Retinal pigment epithelial cell (primary cell): ENCODE measurements around the gene KRT74.

Experiments
- DNase-seq: peaks from one replicate; pipeline ENCODE4 v3.0.0-alpha.2; 2010; ENCODE audit warnings: low read depth
- H3K4me3 ChIP-seq: 2 replicates; pipeline ENCODE4 v1.5.1; 2011; ENCODE audit warnings: mild to moderate bottlenecking, low read length, control low read depth, moderate library complexity
- TF ChIP-seq, protein P1 (sequence below): conservative IDR thresholded peaks from 2 replicates; pipeline ENCODE4 v1.5.1; 2011; ENCODE audit warnings: low read depth, low read length, control low read depth, inconsistent platforms

The KRT74 gene

DNA sequence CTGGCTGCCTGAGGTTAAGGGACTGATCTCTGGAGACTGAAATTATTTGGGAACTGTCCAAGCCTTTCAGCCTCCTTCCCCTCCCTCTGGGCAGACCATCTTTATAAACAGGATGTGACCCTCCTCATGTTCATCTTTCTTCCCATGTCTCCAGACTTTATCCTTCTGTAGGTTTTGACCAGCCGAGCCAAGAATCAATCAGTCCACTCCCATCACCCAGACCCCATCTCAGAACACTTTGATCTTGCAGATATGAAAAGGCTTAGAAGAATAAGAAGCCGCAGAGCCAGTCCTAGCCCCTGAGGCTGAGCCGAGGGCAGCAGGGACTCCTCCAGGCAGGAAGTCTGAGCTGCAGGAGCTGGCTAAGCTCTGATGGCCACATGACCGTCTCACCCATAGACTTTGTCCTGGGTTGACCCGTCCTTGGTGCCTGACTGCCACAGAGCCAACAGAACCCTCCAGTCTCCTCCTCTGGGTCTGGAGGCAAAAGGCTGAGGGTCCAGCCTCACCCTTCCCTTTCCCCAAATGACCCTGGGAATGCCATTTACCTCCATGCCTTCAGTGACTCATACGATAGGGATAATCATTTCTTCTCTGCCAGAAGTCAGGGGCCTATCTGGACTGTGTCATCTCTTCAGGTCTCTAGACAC lies 22.3 kb downstream of the KRT74 start:
- TF ChIP-seq, protein P1, sequence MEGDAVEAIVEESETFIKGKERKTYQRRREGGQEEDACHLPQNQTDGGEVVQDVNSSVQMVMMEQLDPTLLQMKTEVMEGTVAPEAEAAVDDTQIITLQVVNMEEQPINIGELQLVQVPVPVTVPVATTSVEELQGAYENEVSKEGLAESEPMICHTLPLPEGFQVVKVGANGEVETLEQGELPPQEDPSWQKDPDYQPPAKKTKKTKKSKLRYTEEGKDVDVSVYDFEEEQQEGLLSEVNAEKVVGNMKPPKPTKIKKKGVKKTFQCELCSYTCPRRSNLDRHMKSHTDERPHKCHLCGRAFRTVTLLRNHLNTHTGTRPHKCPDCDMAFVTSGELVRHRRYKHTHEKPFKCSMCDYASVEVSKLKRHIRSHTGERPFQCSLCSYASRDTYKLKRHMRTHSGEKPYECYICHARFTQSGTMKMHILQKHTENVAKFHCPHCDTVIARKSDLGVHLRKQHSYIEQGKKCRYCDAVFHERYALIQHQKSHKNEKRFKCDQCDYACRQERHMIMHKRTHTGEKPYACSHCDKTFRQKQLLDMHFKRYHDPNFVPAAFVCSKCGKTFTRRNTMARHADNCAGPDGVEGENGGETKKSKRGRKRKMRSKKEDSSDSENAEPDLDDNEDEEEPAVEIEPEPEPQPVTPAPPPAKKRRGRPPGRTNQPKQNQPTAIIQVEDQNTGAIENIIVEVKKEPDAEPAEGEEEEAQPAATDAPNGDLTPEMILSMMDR, result no peak
- DNase-seq, result no peak
- H3K4me3 ChIP-seq, result no peak overlapping the region

DNA sequence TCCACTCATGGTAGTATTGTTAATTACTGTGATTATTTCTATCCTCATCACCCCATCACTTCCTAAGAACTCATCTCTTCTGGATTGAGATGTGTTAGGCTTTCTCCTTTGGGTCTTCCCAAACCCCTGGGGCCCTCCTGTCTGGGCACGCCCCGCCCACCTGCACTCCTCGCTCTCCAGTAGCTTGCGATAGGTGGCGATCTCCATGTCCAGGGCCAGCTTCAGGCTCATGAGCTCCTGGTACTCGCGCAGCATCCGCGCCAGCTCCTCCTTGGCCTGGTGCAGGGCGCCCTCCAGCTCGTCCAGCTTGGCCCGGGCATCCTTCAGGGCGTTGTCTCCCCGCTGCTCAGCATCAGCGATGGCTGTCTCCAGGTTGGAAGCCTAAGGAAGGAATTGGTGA lies 27.5 kb downstream of the KRT74 start:
- TF ChIP-seq, protein P1, result no peak
- H3K4me3 ChIP-seq, result no peak overlapping the region
- no peak for DNase-seq

DNA sequence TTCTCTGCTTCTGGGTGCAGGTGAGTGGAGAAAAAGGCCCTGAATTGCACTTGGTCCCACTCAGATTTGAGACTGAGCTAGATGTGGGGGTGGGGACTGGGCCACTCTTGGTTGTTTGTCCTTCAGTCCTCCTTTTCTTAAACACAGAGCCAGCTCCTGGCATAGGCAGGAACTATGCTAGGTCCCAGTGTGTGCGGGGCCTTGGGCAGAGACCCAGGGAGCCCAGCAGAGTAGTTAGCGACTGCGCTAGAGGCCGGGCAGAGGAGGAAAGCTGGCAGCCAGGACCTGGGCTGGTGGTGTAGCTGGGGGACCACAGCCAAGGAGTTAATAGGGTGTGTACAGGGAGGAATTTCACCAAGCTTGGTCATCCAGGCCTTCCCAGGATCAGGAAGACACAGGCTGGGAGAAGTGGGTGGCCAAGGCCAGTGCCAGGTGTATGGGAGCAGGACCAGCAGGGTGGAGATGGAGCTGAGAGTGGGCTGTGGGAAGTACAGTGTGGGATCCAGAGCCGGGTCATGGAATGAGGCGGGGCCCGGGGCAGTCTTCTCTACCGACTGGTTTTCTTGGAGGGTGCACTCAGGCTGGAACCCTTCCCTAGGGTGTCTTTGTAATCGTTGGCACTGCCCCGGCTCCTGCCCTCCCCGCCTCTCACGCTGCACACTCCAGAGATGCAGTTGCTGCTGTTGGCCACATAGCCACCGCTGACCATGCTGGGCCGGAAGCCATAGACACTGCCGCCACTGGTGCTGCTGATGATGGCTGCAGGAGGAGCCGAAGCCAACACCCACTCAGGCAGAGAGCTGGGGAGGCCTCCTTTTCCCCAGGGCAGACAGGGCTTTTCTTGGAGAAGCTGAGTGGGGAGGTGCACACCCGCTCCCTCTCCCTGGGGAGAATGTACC lies 29.4 kb downstream of the KRT74 start:
- TF ChIP-seq, protein P1, result no peak
- DNase-seq, result no peak
- H3K4me3 ChIP-seq, result no peak overlapping the region

DNA sequence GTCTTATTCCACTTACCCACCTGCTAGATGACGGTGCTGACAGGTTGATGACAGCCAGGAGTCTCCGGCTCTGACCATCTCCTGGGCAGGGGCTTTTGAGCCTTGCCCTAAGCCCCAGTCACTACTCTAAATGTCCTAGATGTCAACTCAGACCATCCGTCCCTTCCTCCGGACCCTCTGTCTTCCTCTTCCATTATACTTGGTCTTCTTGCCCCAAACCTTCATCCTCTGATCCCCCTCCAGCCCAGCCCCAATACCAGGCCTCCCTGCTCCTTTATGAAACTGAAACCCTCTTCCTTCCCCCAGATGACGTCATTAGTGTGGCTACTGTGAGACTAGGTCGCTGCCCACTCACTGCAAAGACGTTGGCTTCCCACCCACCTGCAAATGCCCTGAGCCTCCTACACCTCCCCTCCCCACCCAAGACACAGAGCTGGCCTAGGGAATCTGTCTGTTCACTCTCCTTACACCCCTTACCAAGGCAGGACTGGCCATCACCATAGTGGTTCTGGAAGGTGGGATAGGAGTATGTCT lies 30.8 kb downstream of the KRT74 start:
- no peak overlapping the region for H3K4me3 ChIP-seq
- DNase-seq, result no peak
- TF ChIP-seq, protein P1, result no peak

DNA sequence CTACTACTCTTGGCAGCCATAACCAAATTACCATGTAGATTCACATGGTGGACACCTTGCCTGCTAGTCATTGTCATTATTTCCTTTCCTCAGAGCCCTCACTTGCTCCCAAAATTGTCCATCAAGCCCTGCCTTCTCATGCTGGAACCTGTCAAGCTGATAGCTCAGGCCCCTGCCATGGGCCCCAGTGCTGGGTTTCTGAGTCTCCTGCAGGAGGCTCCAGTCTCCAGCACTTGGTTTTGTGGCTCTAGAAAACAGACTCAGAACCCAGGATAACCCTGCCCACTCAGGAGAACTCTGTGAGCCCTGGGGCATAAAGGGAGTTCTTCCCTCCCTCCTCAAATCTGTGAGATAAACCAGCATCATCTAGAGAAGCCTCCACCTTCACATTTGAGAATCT lies 31.5 kb downstream of the KRT74 start:
- TF ChIP-seq, protein P1, result no peak
- no peak overlapping the region for H3K4me3 ChIP-seq
- no peak for DNase-seq

DNA sequence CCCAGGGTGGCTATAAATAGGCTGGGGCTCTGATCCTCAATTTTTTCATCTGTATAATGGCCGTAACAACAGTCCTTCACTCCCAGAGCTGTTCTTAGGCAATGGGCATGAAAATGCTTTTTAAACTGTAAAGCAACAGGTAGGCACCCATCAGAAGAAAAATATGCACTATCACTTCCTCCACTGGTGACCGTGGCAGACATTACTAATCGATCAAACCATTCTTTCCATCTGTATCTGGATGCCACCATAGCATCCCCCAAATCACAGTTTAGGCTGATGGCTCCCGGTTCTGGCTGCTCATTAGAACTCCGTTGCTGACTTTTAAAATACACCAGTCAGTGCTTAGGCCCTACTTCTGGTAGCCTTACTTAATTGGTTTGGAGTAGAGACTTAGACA lies 31.9 kb downstream of the KRT74 start:
- no peak overlapping the region for H3K4me3 ChIP-seq
- no peak for DNase-seq
- TF ChIP-seq, protein P1, result no peak

DNA sequence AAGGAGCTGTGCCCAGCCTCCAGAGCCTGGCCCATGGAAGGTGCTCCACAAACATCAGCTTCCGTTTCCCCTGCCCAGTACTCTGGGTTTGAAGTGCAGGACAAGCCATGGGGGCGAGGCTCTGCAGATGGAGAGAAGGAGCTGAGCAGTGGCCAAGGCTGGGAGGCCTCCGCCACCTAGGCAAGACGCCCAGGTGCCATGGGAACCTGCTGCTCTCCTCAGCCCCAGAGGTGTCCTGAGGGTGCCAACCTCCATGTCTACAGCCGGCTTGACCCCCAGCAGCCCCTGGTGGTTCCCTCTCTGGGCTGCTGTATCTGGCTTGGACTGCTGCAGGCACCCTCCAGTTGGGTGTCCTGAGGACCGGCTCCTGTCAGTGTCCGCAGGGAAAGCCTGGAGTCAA lies 33.1 kb downstream of the KRT74 start:
- H3K4me3 ChIP-seq, result no peak overlapping the region
- TF ChIP-seq, protein P1, result no peak
- no peak for DNase-seq
